ENCODE data around the gene SETD1A. TPM values are rescaled to one million over a fixed set of nuclear protein-coding genes. Genes with fewer than 3 reads are reported as not detected.

Gene SETD1A
- total RNA-seq, 1 donor from 2014 or later = 3.2 TPM

DNA sequence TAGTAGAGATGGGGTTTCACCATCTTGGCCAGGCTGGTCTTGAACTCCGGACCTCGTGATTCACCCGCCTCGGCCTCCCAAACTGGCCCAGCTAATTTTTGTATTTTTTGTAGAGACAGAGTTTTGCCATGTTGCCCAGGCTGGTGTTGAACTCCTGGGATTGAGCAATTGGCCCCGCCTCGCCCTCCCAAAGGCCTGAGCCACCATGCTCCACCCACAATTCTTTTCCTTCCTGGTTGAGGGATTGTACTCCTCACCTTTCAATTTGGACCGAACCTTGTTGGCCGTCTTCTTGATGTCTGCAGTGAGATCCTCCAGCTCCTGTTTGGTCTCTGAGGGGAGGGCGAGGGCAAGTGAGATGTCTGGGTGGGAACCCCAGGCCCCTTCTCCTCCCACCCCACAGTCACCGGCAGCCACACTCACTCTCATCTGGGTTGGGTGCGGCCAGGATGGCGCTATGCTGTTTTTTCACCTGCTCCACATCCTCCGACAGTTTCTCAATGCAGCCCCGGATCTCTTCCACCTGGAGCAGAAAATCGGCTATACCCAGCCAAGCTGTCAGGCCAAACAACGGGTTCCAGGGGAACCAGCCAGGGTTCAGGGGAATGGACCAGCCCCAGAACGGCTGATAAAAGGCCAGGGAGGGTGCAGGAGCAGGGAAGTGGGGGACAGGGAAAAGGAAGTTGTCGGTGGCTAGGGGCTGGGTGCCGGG lies 43.3 kb downstream of the SETD1A start:
- H3K36me3 ChIP-seq = no peaks in the 10 kb centered on the region

DNA sequence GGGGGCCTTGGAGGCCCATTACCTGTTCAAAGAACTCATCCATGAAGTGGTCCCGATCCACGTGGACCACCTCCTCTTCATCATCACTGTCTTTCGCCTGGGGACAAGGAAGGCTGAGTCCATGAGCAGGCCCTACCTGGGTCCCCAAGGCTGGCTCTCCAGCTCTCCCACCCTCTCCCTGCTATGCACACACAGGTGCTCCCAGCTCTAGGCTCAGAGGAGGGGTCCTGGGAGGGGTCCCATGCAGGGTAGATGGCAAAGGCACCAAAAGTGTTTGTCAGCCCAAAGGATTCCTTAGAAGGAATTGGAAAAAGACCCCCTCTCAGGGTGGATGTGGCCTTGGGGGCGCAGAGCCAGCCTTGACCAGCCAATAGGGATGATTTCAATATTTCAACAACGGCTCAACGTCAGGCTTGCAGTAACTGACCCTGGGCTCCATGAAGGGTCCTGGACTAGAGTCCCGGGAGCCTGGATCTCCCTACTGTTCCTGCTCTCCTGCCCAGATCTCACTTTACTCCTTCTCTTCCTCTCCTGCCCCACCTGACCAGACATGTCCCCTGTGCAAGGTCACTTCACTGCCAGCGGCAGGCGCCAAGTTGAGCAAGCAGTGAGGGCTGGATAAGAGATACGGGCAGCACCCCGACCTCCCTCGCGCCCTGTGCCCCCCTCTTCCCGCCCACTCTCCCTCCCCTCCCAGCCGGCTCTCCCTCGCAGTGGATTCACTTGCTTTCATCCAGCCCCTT lies 44.1 kb downstream of the SETD1A start:
- Histone ChIP-seq H3K27me3 (peaks cover 25% of the 10 kb centered on the region), H3K79me2 (ENCODE audit: low read depth) (no peaks in the 10 kb centered on the region), H3K36me3 (no peaks in the 10 kb centered on the region), H2AFZ (replicated peaks) (no peak overlapping the region), H3K4me1 (peaks cover 3% of the 10 kb centered on the region), H3K9ac (no peak overlapping the region), H3F3A (ENCODE audit: low read depth) (peaks cover 14% of the 10 kb centered on the region), H3K4me3 (no peak overlapping the region), H4K20me1 (ENCODE audit: low read depth) (peaks cover 7% of the 10 kb centered on the region), H3K4me2 (no peak overlapping the region), H3K9me3 (ENCODE audit: low read depth) (no peaks in the 10 kb centered on the region), H3K27ac (no peak overlapping the region)
- H3K9me3 Mint-ChIP-seq = no peaks in the 10 kb centered on the region
- TF ChIP-seq EZH2phosphoT487 (IDR thresholded peaks at IDR 0.05) (no peak), EZH2 (IDR thresholded peaks at IDR 0.05) (no peak)
- H3K4me1 Mint-ChIP-seq = peaks cover 18% of the 10 kb centered on the region
- no peak overlapping the region for H3K4me3 Mint-ChIP-seq
- H3K27me3 Mint-ChIP-seq (ENCODE audit: insufficient read depth, low read depth) = peaks cover 6% of the 10 kb centered on the region
- no peak for DNase-seq (ENCODE audit: low spot score)
- peak overlapping the region; percentile 22 for H3K27ac Mint-ChIP-seq
- H3K36me3 Mint-ChIP-seq = no peaks in the 10 kb centered on the region

More for the DNA sequence above, 43.3 kb downstream of the SETD1A start:
- H3K27me3 Mint-ChIP-seq (ENCODE audit: insufficient read depth, low read depth) = peaks cover 7% of the 10 kb centered on the region
- DNase-seq (ENCODE audit: low spot score) = no peak
- H3F3A ChIP-seq (ENCODE audit: low read depth) = peaks cover 21% of the 10 kb centered on the region
- no peak overlapping the region for H3K4me3 ChIP-seq
- no peak overlapping the region for H2AFZ ChIP-seq (replicated peaks)
- no peak overlapping the region for H3K27ac ChIP-seq
- H3K4me3 Mint-ChIP-seq = no peak overlapping the region
- TF ChIP-seq EZH2phosphoT487 (IDR thresholded peaks at IDR 0.05) (no peak), EZH2 (IDR thresholded peaks at IDR 0.05) (no peak)
- TF ChIP-seq, protein P1, sequence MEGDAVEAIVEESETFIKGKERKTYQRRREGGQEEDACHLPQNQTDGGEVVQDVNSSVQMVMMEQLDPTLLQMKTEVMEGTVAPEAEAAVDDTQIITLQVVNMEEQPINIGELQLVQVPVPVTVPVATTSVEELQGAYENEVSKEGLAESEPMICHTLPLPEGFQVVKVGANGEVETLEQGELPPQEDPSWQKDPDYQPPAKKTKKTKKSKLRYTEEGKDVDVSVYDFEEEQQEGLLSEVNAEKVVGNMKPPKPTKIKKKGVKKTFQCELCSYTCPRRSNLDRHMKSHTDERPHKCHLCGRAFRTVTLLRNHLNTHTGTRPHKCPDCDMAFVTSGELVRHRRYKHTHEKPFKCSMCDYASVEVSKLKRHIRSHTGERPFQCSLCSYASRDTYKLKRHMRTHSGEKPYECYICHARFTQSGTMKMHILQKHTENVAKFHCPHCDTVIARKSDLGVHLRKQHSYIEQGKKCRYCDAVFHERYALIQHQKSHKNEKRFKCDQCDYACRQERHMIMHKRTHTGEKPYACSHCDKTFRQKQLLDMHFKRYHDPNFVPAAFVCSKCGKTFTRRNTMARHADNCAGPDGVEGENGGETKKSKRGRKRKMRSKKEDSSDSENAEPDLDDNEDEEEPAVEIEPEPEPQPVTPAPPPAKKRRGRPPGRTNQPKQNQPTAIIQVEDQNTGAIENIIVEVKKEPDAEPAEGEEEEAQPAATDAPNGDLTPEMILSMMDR (IDR thresholded peaks at IDR 0.05) = no peak
- no peaks in the 10 kb centered on the region for H3K9me3 Mint-ChIP-seq
- H3K36me3 Mint-ChIP-seq = peaks cover 3% of the 10 kb centered on the region
- H3K79me2 ChIP-seq (ENCODE audit: low read depth) = no peaks in the 10 kb centered on the region
- H3K9me3 ChIP-seq (ENCODE audit: low read depth) = no peaks in the 10 kb centered on the region
- H3K27ac Mint-ChIP-seq = no peak overlapping the region
- H4K20me1 ChIP-seq (ENCODE audit: low read depth) = peaks cover 7% of the 10 kb centered on the region
- peaks cover 33% of the 10 kb centered on the region for H3K27me3 ChIP-seq
- peaks cover 8% of the 10 kb centered on the region for H3K4me1 ChIP-seq
- H3K9ac ChIP-seq = no peak overlapping the region
- peaks cover 14% of the 10 kb centered on the region for H3K4me1 Mint-ChIP-seq
- no peak overlapping the region for H3K4me2 ChIP-seq

DNA sequence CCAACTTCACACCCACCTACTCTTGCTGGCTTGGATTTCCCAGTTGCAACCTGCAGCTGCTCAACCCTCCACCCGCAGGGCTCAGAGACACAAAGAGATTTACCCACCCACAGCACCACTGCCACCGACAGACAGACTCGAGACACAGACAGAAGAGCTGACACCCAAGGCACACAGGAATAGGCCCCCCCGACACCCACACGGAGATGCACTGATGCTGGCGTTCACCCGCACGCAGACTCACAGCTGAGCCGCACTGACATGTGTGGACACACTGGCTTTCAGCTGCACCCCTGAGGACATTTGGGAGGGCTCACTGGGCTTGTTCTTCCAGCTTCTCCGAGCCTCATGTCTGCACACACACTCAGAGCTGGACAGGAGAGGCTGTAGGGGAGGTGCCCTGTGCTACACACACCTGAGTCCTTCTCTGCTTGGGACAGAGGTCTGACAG lies 44.7 kb downstream of the SETD1A start:
- Histone ChIP-seq H3K27ac (no peak overlapping the region), H4K20me1 (ENCODE audit: low read depth) (peaks cover 7% of the 10 kb centered on the region), H3K36me3 (no peaks in the 10 kb centered on the region), H3K4me1 (no peaks in the 10 kb centered on the region), H3K27me3 (peaks cover 19% of the 10 kb centered on the region), H3K79me2 (ENCODE audit: low read depth) (no peaks in the 10 kb centered on the region), H3K4me3 (no peak overlapping the region), H3F3A (ENCODE audit: low read depth) (peaks cover 14% of the 10 kb centered on the region), H2AFZ (replicated peaks) (no peak overlapping the region), H3K4me2 (no peak overlapping the region), H3K9ac (no peak overlapping the region), H3K9me3 (ENCODE audit: low read depth) (no peaks in the 10 kb centered on the region)
- H3K27ac Mint-ChIP-seq = peak overlapping the region; percentile 22
- no peak overlapping the region for H3K4me3 Mint-ChIP-seq
- H3K4me1 Mint-ChIP-seq = peaks cover 15% of the 10 kb centered on the region
- no peak for DNase-seq (ENCODE audit: low spot score)
- H3K36me3 Mint-ChIP-seq = no peaks in the 10 kb centered on the region
- peaks cover 6% of the 10 kb centered on the region for H3K27me3 Mint-ChIP-seq (ENCODE audit: insufficient read depth, low read depth)
- H3K9me3 Mint-ChIP-seq = no peaks in the 10 kb centered on the region
- TF ChIP-seq EZH2phosphoT487 (IDR thresholded peaks at IDR 0.05) = no peak
- TF ChIP-seq, protein P1 (IDR thresholded peaks at IDR 0.05) = no peak
- no peak for TF ChIP-seq EZH2 (IDR thresholded peaks at IDR 0.05)
